Retinal pigment epithelial cell (primary cell): ENCODE results near the gene TIMD4.

Experiments used
- DNase-seq: peaks from one replicate; pipeline ENCODE4 v3.0.0-alpha.2; 2010; ENCODE audit warnings: low read depth
- H3K4me3 ChIP-seq: 2 replicates; pipeline ENCODE4 v1.5.1; 2011; ENCODE audit warnings: mild to moderate bottlenecking, low read length, control low read depth, moderate library complexity
- CTCF ChIP-seq: conservative IDR thresholded peaks from 2 replicates; pipeline ENCODE4 v1.5.1; 2011; ENCODE audit warnings: low read depth, low read length, control low read depth, inconsistent platforms

Gene TIMD4

GRCh38 chr5:156963125-156963524 lies at the start of gene TIMD4:
TSS of gene TIMD4 (minus strand) at chr5:156963226. CDS start at chr5:156963198, 28 bp downstream.
- no peak for TF ChIP-seq CTCF
- H3K4me3 ChIP-seq, result no peak within 1 kb of the TSS
- DNase-seq, result no peak

DNA sequence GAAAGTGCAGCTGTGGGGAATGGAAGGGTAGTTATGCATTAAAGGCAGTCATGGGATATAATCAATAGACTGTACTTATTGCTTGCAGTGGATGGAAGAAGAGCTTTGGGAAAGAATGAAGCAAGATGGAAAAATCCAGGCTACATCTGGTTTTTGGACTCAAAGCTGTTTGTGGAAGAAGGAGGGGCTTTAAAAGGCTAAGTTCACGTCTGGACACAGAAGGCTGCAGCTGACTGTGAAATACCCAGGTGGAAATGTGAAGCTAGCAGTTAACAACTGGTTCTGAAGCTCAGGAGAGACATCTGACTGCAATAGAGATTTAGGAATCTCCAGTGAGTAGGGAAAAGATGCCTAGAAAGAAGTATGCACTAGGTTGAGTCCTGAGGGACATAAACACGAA lies 43.2 kb upstream of the TIMD4 start:
- DNase-seq, result no peak
- H3K4me3 ChIP-seq, result no peak overlapping the region
- no peak for TF ChIP-seq CTCF

GRCh38 chr5:157004893-157005551 lies 42.0 kb upstream of the TIMD4 start:
- TF ChIP-seq CTCF, result no peak

DNA sequence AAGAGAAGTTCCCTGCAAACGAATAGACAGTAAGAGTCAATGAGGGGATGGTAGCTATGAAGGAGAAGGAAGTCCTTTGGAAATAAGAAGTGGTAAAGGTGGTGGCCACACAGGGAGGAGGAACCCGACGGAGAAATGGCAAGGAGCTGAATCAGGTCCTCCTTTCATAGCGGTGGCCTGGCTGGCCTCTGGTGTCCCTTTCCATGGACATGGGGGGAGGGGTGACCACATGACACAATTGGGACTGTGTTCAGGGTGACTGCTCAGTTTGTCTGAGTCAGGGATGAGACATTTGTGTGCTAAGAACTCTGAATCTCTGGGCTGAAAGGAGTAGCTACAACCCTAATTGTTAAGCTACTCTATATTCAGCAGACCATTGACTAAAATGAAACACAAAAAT lies 28.7 kb upstream of the TIMD4 start:
- TF ChIP-seq CTCF, result no peak
- no peak overlapping the region for H3K4me3 ChIP-seq
- DNase-seq, result no peak

More at GRCh38 chr5:157004893-157005551, 42.0 kb upstream of the TIMD4 start:
- DNase-seq, result no peak
- no peak overlapping the region for H3K4me3 ChIP-seq

- no peak for DNase-seq
- TF ChIP-seq CTCF, result no peak
- no peak overlapping the region for H3K4me3 ChIP-seq
Observed at GRCh38 chr5:156984064-156984463, 21.0 kb upstream of the TIMD4 start.

GRCh38 chr5:156981481-156981880 lies 18.5 kb upstream of the TIMD4 start:
- H3K4me3 ChIP-seq, result no peak overlapping the region
- TF ChIP-seq CTCF, result no peak
- no peak for DNase-seq

- H3K4me3 ChIP-seq, result no peak overlapping the region
- DNase-seq, result no peak
- no peak for TF ChIP-seq CTCF
Observed at GRCh38 chr5:156974328-156974727, 11.3 kb upstream of the TIMD4 start.
